HEK293 (cell line): ENCODE measurements around the gene PRKCE.

Source experiments
- MZF1 ChIP-seq: fragments of 450-650 bp; formaldehyde crosslinking; IDR thresholded peaks from 2 replicates; pipeline ENCODE4 v1.5.1; 2017; ENCODE audit warnings: missing biosample characterization, missing genetic modification characterization, borderline replicate concordance
- REPIN1 ChIP-seq: fragments of 450-650 bp; formaldehyde crosslinking; IDR thresholded peaks from 2 replicates; pipeline ENCODE4 v1.5.1; 2017; ENCODE audit warnings: missing biosample characterization, missing genetic modification characterization, low read depth
- TCF7L2 ChIP-seq: IDR thresholded peaks from 2 replicates; pipeline ENCODE4 v1.6.1; 2011; ENCODE audit warnings: low read depth, mild to moderate bottlenecking, inconsistent platforms, low read length, moderate library complexity, borderline replicate concordance
- TRIM28 ChIP-seq: IDR thresholded peaks from 2 replicates; pipeline ENCODE4 v1.6.1; 2011; ENCODE audit warnings: low read length, control low read depth, borderline replicate concordance
- ZNF621 ChIP-seq: fragments of 450-650 bp; formaldehyde crosslinking; IDR thresholded peaks from 2 replicates; pipeline ENCODE4 v1.5.1; 2017; ENCODE audit warnings: missing biosample characterization, missing genetic modification characterization
- ZNF843 ChIP-seq: fragments of 450-650 bp; formaldehyde crosslinking; IDR thresholded peaks from 2 replicates; pipeline ENCODE4 v1.5.1; 2016; ENCODE audit warnings: missing biosample characterization, missing genetic modification characterization
- TF ChIP-seq, protein P1 (sequence below): fragments of 450-650 bp; formaldehyde crosslinking; IDR thresholded peaks from 2 replicates; pipeline ENCODE4 v1.5.1; 2016; ENCODE audit warnings: missing biosample characterization, missing genetic modification characterization
- TF ChIP-seq, protein P2 (sequence below): sonication (generic); formaldehyde crosslinking; IDR thresholded peaks from 2 replicates; pipeline ENCODE4 v1.8.1; 2022; ENCODE audit warnings: mild to moderate bottlenecking, moderate library complexity, missing genetic modification reagents

DNA sequence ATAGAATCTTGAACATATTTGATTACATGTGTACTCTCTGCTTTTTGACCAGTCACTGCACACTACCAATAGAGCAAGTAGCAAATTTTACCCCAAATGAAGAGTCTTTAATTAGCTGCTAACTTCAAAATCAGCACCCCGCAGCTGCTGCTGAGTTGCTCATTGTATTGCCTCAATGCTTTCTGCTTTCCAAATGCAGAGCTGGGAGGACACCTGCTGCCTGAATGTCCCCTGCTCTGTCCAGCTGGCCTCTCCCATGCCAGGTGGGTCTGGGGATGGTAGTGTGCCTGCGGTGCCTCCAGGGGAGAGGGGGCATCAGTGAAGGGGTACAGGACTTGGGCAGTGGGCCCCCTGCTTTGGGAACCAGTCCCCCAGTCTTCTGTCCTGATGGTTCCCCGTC, 184.8 kb downstream of the PRKCE start:
- TF ChIP-seq ZNF843 (tag by site-specific recombination) (no peak), TRIM28 (no peak), ZNF621 (tag by site-specific recombination) (no peak), TCF7L2 (no peak), REPIN1 (tag by site-specific recombination) (no peak), MZF1 (tag by site-specific recombination) (no peak)
- TF ChIP-seq, protein P1, sequence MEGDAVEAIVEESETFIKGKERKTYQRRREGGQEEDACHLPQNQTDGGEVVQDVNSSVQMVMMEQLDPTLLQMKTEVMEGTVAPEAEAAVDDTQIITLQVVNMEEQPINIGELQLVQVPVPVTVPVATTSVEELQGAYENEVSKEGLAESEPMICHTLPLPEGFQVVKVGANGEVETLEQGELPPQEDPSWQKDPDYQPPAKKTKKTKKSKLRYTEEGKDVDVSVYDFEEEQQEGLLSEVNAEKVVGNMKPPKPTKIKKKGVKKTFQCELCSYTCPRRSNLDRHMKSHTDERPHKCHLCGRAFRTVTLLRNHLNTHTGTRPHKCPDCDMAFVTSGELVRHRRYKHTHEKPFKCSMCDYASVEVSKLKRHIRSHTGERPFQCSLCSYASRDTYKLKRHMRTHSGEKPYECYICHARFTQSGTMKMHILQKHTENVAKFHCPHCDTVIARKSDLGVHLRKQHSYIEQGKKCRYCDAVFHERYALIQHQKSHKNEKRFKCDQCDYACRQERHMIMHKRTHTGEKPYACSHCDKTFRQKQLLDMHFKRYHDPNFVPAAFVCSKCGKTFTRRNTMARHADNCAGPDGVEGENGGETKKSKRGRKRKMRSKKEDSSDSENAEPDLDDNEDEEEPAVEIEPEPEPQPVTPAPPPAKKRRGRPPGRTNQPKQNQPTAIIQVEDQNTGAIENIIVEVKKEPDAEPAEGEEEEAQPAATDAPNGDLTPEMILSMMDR (tag by site-specific recombination): no peak
- TF ChIP-seq, protein P2, sequence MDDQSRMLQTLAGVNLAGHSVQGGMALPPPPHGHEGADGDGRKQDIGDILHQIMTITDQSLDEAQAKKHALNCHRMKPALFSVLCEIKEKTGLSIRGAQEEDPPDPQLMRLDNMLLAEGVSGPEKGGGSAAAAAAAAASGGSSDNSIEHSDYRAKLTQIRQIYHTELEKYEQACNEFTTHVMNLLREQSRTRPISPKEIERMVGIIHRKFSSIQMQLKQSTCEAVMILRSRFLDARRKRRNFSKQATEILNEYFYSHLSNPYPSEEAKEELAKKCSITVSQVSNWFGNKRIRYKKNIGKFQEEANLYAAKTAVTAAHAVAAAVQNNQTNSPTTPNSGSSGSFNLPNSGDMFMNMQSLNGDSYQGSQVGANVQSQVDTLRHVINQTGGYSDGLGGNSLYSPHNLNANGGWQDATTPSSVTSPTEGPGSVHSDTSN (CRISPR knock-in tag): no peak
